Cardiac fibroblast (primary cell): ENCODE data around the gene RNASE11.

Experiments
- DNase-seq, 2 donors: peaks; one replicate each; pipeline versions ENCODE4 v3.0.0 to v3.0.0-alpha.2; 2010; ENCODE audit warnings: low read depth in 2 of 2
- H3K4me3 ChIP-seq, 2 donors: replicated peaks in 1 of 2; 1 replicate in 1 of 2; 2 replicates in 1 of 2; pipeline ENCODE4 v1.5.1; 2011; ENCODE audit warnings: low read depth in 2 of 2, low read length in 2 of 2, mild to moderate bottlenecking in 2 of 2, moderate library complexity in 1 of 2
- CTCF ChIP-seq: IDR thresholded peaks from one replicate; pipeline ENCODE4 v1.5.1; 2011; ENCODE audit warnings: low read depth, mild to moderate bottlenecking, low read length, inconsistent platforms

Gene RNASE11

GRCh38 chr14:20628063-20628854 lies 40.5 kb upstream of the RNASE11 start:
- no peak overlapping the region for H3K4me3 ChIP-seq
- no peak for DNase-seq
- no peak for TF ChIP-seq CTCF

GRCh38 chr14:20627346-20628027 lies 39.7 kb upstream of the RNASE11 start:
- peak; percentile 30 to 43 for DNase-seq
- H3K4me3 ChIP-seq, result no peak overlapping the region
- TF ChIP-seq CTCF, result no peak

GRCh38 chr14:20626274-20626673 lies 38.5 kb upstream of the RNASE11 start:
- TF ChIP-seq CTCF, result no peak
- H3K4me3 ChIP-seq, result no peak overlapping the region
- DNase-seq, result no peak

- peak overlapping the region; percentile 27 to 53 for H3K4me3 ChIP-seq
- DNase-seq, result peak; percentile 72 to 85
- no peak for TF ChIP-seq CTCF
Measured at GRCh38 chr14:20624495-20625070, 36.8 kb upstream of the RNASE11 start.

GRCh38 chr14:20623798-20624197 lies 36.0 kb upstream of the RNASE11 start:
- no peak overlapping the region for H3K4me3 ChIP-seq
- DNase-seq, result peak in 1 of 2 donors; percentile 6
- no peak for TF ChIP-seq CTCF

- TF ChIP-seq CTCF, result no peak
Measured at GRCh38 chr14:20622816-20623291, 35.1 kb upstream of the RNASE11 start.

More at GRCh38 chr14:20622816-20623291, 35.1 kb upstream of the RNASE11 start:
- no peak for DNase-seq
- H3K4me3 ChIP-seq, result no peak overlapping the region
